GM10266 (cell line): Measurements from ENCODE around the gene SARNP.
A peak's percentile ranks its signal among the peaks of the same experiment; 100 is the strongest.

Experiments used
- DNase-seq: peaks from one replicate; pipeline ENCODE4 v3.0.0; 2012; ENCODE audit errors: extremely low spot score
- CTCF ChIP-seq: IDR thresholded peaks from 2 replicates; pipeline ENCODE4 v1.5.1; 2012; ENCODE audit warnings: mild to moderate bottlenecking, low read depth; ENCODE audit not compliant: control insufficient read depth, insufficient read depth; ENCODE audit errors: missing control alignments

The SARNP gene

GRCh38 chr12:55718015-55718414, 99.5 kb downstream of the SARNP start:
- DNase-seq: no peak
- no peak for TF ChIP-seq CTCF

DNA sequence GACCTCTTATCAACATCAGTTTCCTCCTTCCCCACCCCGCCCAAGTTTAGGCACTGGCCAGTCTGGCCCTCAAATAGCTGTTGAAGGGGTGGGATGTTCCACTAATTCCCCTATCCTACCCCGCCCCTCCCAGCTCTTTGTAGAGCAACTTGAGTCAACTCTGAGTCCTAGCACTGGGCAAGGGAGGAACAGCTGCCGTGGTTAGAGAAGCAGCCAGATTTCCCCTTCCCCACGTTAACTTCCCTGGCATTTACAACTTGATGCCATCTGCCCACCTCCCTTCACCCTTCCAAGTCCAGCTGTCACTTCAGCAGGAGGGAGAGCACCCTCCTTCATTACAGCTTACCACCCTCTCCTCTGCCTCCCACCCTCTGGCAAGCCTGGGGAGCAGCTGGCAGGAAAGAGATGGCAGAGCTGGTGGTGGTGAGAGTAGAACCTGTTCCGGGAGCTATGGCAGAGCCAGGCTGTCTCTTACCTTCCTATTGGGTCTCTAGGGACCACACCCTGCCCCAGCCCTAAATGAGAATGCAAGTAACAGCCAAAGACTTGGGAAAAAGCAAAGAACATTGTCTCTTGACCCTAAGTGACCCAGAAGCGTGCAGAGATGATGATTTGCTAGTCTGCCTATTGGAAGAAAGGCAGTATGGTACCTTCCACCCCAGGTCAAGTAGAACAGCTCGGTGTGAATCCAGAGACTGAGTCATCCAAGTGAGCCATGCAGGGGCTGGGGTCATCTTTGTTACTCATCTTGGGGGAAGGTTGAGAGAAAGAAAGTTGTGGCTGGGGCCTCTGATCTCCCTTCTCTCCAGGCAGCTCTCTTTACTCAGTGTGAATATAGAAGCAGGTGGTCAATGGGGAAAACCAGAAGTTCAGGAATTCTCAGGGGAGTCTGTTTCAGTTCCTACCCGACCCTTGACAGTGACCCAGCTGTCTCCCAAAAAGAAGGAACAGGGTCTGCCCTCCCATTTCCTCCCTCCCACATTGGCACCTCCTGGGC, 100.2 kb downstream of the SARNP start:
- DNase-seq: no peak
- TF ChIP-seq CTCF: no peak

GRCh38 chr12:55716582-55716957, 101.0 kb downstream of the SARNP start:
- no peak for DNase-seq
- no peak for TF ChIP-seq CTCF

- peak; percentile 95 for DNase-seq
- no peak for TF ChIP-seq CTCF
Measured at GRCh38 chr12:55715833-55716581, 101.5 kb downstream of the SARNP start, which contains the start of gene BLOC1S1. TSS of gene BLOC1S1 (plus strand) at chr12:55716046. CDS start at chr12:55716052, 6 bp downstream.

DNA sequence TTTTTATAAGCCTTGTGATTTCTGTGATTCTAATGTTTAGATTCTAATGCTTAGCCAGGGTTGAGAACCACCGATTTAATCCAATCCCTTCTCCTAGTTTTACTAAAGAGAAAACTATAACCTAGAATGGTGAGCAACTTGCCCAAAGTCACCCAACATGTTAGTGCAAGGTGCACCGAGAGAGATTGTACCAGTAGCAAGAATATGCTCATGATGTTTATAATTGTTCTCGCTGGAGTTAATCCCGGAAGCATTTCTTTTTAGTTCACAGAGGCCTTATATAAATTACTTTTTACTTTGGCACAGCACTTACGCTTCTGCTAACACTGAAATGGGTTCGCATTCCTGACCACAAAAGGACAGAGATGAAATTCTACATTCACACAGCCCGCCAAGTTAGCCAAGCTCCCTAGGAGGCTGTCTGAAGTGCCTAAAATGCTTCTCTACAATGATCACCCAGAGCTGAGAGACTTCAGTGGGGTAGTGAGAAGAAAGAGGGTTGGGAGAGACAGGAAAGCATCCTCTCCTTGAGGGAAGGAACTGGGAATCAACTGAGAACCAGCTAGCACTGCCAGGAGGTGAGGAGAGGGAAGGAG, 102.3 kb downstream of the SARNP start:
- no peak for TF ChIP-seq CTCF
- DNase-seq: no peak

DNA sequence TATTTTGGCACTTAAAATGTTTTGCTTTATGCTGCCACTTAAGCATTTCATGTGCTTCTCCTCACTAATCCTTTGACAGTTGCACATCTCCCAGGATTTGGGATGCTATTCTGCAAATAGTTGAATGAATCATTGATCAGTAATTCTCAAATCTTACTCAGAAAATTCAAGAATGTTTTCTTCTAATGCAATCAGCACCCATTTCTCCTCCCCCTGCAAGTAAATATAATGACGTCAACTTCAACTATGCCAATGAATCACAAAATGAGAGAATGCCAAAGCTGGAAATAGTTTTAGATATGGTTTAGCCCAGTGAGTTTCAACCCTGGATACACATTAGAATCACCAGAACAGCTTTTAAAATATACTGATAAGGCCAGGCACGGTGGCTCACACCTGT, 103.8 kb downstream of the SARNP start:
- no peak for TF ChIP-seq CTCF
- no peak for DNase-seq
